ENCODE results near the gene TBX10. TPM values are rescaled to one million over a fixed set of nuclear protein-coding genes. Genes with fewer than 3 reads are reported as not detected.

TBX10 gene
- total RNA-seq, 2 experiments from 2014 or later = not detected

DNA sequence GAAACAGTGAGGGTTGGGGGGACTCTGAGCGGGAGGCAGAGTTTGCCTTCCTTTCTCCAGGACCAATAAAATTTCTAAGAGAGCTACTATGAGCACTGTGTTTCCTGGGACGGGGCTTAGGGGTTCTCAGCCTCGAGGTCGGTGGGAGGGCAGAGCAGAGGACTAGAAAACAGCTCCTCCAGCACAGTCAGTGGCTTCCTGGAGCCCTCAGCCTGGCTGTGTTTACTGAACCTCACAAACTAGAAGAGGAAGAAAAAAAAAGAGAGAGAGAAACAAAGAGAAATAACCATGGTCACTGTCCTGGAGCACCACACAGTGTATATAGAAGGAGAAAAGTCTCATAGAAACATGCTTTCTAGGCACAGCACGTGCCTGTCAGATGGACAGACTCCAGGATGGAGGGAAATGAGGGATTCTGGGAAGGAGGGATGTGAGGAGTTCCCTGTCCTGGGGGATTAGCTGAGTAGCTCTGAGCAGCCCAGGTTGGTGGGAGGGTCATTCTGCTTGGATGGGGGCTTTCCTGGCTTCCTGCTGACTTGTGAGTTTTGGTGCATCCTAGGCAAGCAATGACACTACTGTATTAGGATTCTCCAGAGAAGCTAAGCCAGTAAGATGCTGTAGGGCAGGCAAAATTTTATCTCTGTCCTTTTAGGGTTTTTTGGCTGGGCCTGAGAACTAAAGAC, 52.9 kb downstream of the TBX10 start:
- Mint-ChIP-seq H3K36me3 (ENCODE audit: low read depth) (peaks cover 6% of the 10 kb centered on the region), H3K4me3 (peak overlapping the region; percentile 8), H3K9me3 (no peaks in the 10 kb centered on the region), H3K27ac (peak overlapping the region; percentile 29), H3K4me1 (ENCODE audit: low read depth) (peaks cover 35% of the 10 kb centered on the region), H3K27me3 (no peaks in the 10 kb centered on the region)
- Histone ChIP-seq H3K9me3 (ENCODE audit: control insufficient read depth in 1 of 2, insufficient read depth in 1 of 2, low read length in 2 of 2) (peaks cover 0 to 4% of the 10 kb centered on the region in 2 experiments), H3K4me3 (ENCODE audit: low read length) (no peak overlapping the region), H3K27ac (ENCODE audit: low read depth in 1 of 2, low read length in 2 of 2) (no peak overlapping the region), H3K27me3 (ENCODE audit: control insufficient read depth in 1 of 2, insufficient read depth in 2 of 2, low read length in 2 of 2) (no peaks in the 10 kb centered on the region), H3K36me3 (ENCODE audit: insufficient read depth, low read length) (no peaks in the 10 kb centered on the region), H3K4me1 (ENCODE audit: insufficient read depth, low read length) (peaks cover 25% of the 10 kb centered on the region)
- no peak for TF ChIP-seq CTCF (IDR thresholded peaks at IDR 0.05)
- intact Hi-C loops (cut with DNase I, micrococcal nuclease) = loop anchor here in 1 of 2 experiments (5.0 kb wide), 1 partner anchor 74 kb away; no protein-coding TSS in a partner anchor
- DNase-seq (no peak), ATAC-seq (ENCODE audit: poor library complexity) (no peak)
- CTCF ChIA-PET = no interaction called here
- POLR2A ChIA-PET = no interaction called here

- DNase-seq (no peak), ATAC-seq (ENCODE audit: poor library complexity) (no peak)
- H3K36me3 Mint-ChIP-seq (ENCODE audit: low read depth) = peaks cover 6% of the 10 kb centered on the region
- no peak for TF ChIP-seq CTCF (IDR thresholded peaks at IDR 0.05)
- no peaks in the 10 kb centered on the region for H3K27me3 ChIP-seq (ENCODE audit: control insufficient read depth in 1 of 2, insufficient read depth in 2 of 2, low read length in 2 of 2)
- ChIA-PET CTCF (no interaction called here), POLR2A (interaction anchor here (3.4 kb wide), 1 partner anchor 28 kb away, joined by 16 read pairs; no protein-coding TSS in a partner anchor)
- intact Hi-C loops (cut with DNase I, micrococcal nuclease) = loop anchor here in 1 of 2 experiments (5.0 kb wide), 1 partner anchor 74 kb away; no protein-coding TSS in a partner anchor
- H3K4me1 Mint-ChIP-seq (ENCODE audit: low read depth) = peaks cover 35% of the 10 kb centered on the region
- no peak overlapping the region for H3K4me3 ChIP-seq (ENCODE audit: low read length)
- peaks cover 0 to 4% of the 10 kb centered on the region in 2 experiments for H3K9me3 ChIP-seq (ENCODE audit: control insufficient read depth in 1 of 2, insufficient read depth in 1 of 2, low read length in 2 of 2)
- H3K27ac Mint-ChIP-seq = peak overlapping the region; percentile 85
- H3K4me1 ChIP-seq (ENCODE audit: insufficient read depth, low read length) = peaks cover 25% of the 10 kb centered on the region
- no peak overlapping the region for H3K27ac ChIP-seq (ENCODE audit: low read depth in 1 of 2, low read length in 2 of 2)
- H3K27me3 Mint-ChIP-seq = no peaks in the 10 kb centered on the region
- no peaks in the 10 kb centered on the region for H3K9me3 Mint-ChIP-seq
- H3K4me3 Mint-ChIP-seq = peak overlapping the region; percentile 84
- H3K36me3 ChIP-seq (ENCODE audit: insufficient read depth, low read length) = no peaks in the 10 kb centered on the region
These were observed 53.7 kb downstream of the TBX10 start for GRCh38 chr11:67585911-67586310.

DNA sequence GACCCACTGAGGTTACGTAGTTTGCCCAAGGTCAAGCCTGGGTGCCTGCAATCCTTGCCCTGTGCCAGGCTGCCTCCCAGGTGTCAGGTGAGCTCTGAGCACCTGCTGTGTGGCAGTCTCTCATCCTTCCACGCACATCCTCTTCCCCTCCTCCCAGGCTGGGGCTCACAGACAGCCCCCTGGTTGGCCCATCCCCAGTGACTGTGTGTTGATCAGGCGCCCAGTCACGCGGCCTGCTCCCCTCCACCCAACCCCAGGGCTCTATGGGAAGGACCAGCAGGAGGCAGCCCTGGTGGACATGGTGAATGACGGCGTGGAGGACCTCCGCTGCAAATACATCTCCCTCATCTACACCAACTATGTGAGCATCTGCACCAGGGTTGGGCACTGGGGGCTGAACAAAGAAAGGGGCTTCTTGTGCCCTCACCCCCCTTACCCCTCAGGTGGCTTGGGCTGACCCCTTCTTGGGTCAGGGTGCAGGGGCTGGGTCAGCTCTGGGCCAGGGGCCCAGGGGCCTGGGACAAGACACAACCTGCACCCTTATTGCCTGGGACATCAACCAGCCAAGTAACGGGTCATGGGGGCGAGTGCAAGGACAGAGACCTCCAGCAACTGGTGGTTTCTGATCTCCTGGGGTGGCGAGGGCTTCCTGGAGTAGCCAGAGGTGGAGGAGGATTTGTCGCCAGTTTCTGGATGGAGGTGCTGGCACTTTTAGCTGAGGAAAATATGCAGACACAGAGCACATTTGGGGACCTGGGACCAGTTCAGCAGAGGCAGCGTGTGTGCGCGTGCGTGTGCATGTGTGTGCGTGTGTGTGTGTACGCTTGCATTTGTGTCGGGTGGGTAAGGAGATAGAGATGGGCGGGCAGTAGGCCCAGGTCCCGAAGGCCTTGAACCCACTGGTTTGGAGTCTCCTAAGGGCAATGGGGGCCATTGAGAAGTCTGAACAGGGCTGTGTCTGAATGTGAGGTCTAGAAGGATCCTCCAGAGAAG, 54.4 kb downstream of the TBX10 start:
- TF ChIP-seq CTCF (IDR thresholded peaks at IDR 0.05) = no peak
- no peaks in the 10 kb centered on the region for H3K27me3 Mint-ChIP-seq
- H3K4me1 Mint-ChIP-seq (ENCODE audit: low read depth) = peaks cover 35% of the 10 kb centered on the region
- Histone ChIP-seq H3K27me3 (ENCODE audit: control insufficient read depth in 1 of 2, insufficient read depth in 2 of 2, low read length in 2 of 2) (no peaks in the 10 kb centered on the region), H3K4me1 (ENCODE audit: insufficient read depth, low read length) (peaks cover 25% of the 10 kb centered on the region), H3K27ac (ENCODE audit: low read depth in 1 of 2, low read length in 2 of 2) (peak overlapping the region in 1 of 2 donors; percentile 68), H3K4me3 (ENCODE audit: low read length) (no peak overlapping the region), H3K36me3 (ENCODE audit: insufficient read depth, low read length) (no peaks in the 10 kb centered on the region), H3K9me3 (ENCODE audit: control insufficient read depth in 1 of 2, insufficient read depth in 1 of 2, low read length in 2 of 2) (peaks cover 0 to 4% of the 10 kb centered on the region in 2 experiments)
- ATAC-seq (ENCODE audit: poor library complexity) (no peak), DNase-seq (peak in 2 of 14 experiments; percentile 40 to 55)
- H3K4me3 Mint-ChIP-seq = peak overlapping the region; percentile 84
- peak overlapping the region; percentile 85 for H3K27ac Mint-ChIP-seq
- POLR2A ChIA-PET = interaction anchor here (1.1 to 3.4 kb wide), 3 partner anchors 29 to 74 kb away, joined by 3 to 16 read pairs (median 16); partner anchors contain the start of gene NUDT8
- CTCF ChIA-PET = interaction anchor here (1.6 to 2.5 kb wide), 2 partner anchors 22 to 44 kb away, joined by 4 to 9 read pairs; partner anchors contain the start of genes NDUFV1 and NUDT8
- intact Hi-C loops (cut with DNase I, micrococcal nuclease) = loop anchor here in 1 of 2 experiments (1.0 to 5.0 kb wide), 2 partner anchors 21 to 73 kb away; partner anchors contain the start of gene NDUFV1
- H3K36me3 Mint-ChIP-seq (ENCODE audit: low read depth) = peaks cover 6% of the 10 kb centered on the region
- no peaks in the 10 kb centered on the region for H3K9me3 Mint-ChIP-seq

Data from CD4-positive, alpha-beta T cell (primary cell).